Calu3 (cell line): ENCODE data around the gene STX18. TPM values are rescaled to one million over a fixed set of nuclear protein-coding genes. Genes with fewer than 3 reads are reported as not detected.

Source experiments
- BruUV-seq: library from RNA; stranded (reverse); fragments of 400-500 nt; replicated peaks from 2 replicates; lab custom pipeline; 2021; lab: Mats Ljungman, UMichigan
- CTCF ChIA-PET: fragments of 300-600 bp; sonication (Branson Sonifier 250); formaldehyde crosslinking; loops from one replicate; lab custom pipeline; 2022; ENCODE audit warnings: antibody characterized with exemption; lab: Charles Lee
- DNase-seq: peaks from one replicate; pipeline ENCODE4 v3.0.0; 2022
- H3K27ac Mint-ChIP-seq: one replicate; pipeline ENCODE4 v1.8.0; 2022; ENCODE audit warnings: mixed read lengths; ENCODE audit not compliant: unreplicated experiment
- H3K27me3 Mint-ChIP-seq: one replicate; pipeline ENCODE4 v1.8.0; 2022; ENCODE audit warnings: mixed read lengths; ENCODE audit not compliant: unreplicated experiment
- H3K36me3 Mint-ChIP-seq: one replicate; pipeline ENCODE4 v1.8.0; 2022; ENCODE audit warnings: mild to moderate bottlenecking, moderate library complexity, mixed read lengths; ENCODE audit not compliant: insufficient read depth, unreplicated experiment
- H3K4me1 Mint-ChIP-seq: one replicate; pipeline ENCODE4 v1.8.0; 2022; ENCODE audit warnings: mild to moderate bottlenecking, low read depth, mixed read lengths; ENCODE audit not compliant: unreplicated experiment
- H3K4me3 Mint-ChIP-seq: one replicate; pipeline ENCODE4 v1.8.0; 2022; ENCODE audit warnings: mild to moderate bottlenecking, low read depth, moderate library complexity, mixed read lengths; ENCODE audit not compliant: unreplicated experiment
- H3K9me3 Mint-ChIP-seq: one replicate; pipeline ENCODE4 v1.8.0; 2022; ENCODE audit warnings: low read depth, mixed read lengths; ENCODE audit not compliant: unreplicated experiment
- intact Hi-C: fragments of 100-400 bp; cut with micrococcal nuclease; formaldehyde crosslinking; loops from one replicate; pipeline ENCODE4 v1.10.0; 2022; ENCODE audit not compliant: unreplicated experiment
- total RNA-seq: library from RNA; stranded (reverse); gene quantifications from 2 replicates; pipeline ENCODE4 v1.2.3, GENCODE V29; 2022
- TF ChIP-seq, protein P1 (sequence below): fragments of 200-600 bp; IDR thresholded peaks from one replicate; pipeline ENCODE4 v1.8.0; 2022; ENCODE audit warnings: antibody characterized with exemption; ENCODE audit not compliant: unreplicated experiment

The STX18 gene
- total RNA-seq, 1 experiment from 2014 or later, result 27.3 TPM

DNA sequence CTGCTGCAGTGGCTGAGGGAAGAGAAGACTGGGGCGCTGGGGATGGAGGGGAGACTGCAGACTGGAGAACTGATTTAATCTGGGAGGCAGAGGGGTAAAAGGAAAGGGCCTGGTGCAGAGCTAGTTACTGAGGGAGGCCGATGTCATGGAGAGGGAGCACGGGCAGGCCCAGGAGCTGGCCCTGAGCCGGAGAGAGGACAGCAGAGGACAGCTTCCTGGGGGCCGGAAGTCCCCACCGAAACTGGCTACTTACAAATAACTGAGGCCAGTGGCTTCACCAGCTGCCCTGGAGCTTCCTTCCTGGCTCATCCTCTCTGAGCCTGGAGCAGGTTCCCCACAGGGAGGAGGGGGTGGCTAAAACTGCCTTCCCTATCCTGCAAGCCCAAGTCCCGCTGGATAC, 128.0 kb downstream of the STX18 start:
- TF ChIP-seq, protein P1, sequence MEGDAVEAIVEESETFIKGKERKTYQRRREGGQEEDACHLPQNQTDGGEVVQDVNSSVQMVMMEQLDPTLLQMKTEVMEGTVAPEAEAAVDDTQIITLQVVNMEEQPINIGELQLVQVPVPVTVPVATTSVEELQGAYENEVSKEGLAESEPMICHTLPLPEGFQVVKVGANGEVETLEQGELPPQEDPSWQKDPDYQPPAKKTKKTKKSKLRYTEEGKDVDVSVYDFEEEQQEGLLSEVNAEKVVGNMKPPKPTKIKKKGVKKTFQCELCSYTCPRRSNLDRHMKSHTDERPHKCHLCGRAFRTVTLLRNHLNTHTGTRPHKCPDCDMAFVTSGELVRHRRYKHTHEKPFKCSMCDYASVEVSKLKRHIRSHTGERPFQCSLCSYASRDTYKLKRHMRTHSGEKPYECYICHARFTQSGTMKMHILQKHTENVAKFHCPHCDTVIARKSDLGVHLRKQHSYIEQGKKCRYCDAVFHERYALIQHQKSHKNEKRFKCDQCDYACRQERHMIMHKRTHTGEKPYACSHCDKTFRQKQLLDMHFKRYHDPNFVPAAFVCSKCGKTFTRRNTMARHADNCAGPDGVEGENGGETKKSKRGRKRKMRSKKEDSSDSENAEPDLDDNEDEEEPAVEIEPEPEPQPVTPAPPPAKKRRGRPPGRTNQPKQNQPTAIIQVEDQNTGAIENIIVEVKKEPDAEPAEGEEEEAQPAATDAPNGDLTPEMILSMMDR, result no peak
- Mint-ChIP-seq H3K4me3 (no peak overlapping the region), H3K9me3 (peaks cover 3% of the 10 kb centered on the region), H3K27ac (no peak overlapping the region), H3K27me3 (peaks cover 9% of the 10 kb centered on the region), H3K4me1 (no peaks in the 10 kb centered on the region), H3K36me3 (no peaks in the 10 kb centered on the region)
- CTCF ChIA-PET, result no interaction called here
- intact Hi-C loops, result no loop called here
- no TSS peak for BruUV-seq
- no peak for DNase-seq

DNA sequence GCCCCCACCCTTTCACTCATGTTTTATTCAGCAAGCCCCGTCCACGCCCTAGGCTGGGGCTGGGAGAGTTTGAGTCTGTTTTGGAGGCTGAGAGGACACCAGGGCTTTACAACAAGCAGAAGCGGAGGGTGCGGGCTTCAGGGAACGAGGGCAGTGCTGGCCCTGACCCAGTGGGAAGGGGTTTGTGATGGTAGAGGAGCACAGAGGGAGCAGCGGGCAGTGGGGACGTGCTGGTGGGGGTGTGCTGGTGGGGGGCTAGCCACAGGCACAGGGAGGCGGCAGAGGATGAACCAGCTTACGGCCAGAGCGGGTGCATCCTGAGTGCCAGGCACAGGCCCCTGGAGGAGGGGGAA, 128.5 kb downstream of the STX18 start:
- no peaks in the 10 kb centered on the region for H3K36me3 Mint-ChIP-seq
- H3K4me3 Mint-ChIP-seq, result no peak overlapping the region
- TF ChIP-seq, protein P1, result no peak
- H3K27me3 Mint-ChIP-seq, result peaks cover 9% of the 10 kb centered on the region
- no TSS peak for BruUV-seq
- peaks cover 3% of the 10 kb centered on the region for H3K9me3 Mint-ChIP-seq
- H3K27ac Mint-ChIP-seq, result no peak overlapping the region
- CTCF ChIA-PET, result no interaction called here
- DNase-seq, result no peak
- intact Hi-C loops, result no loop called here
- no peaks in the 10 kb centered on the region for H3K4me1 Mint-ChIP-seq

DNA sequence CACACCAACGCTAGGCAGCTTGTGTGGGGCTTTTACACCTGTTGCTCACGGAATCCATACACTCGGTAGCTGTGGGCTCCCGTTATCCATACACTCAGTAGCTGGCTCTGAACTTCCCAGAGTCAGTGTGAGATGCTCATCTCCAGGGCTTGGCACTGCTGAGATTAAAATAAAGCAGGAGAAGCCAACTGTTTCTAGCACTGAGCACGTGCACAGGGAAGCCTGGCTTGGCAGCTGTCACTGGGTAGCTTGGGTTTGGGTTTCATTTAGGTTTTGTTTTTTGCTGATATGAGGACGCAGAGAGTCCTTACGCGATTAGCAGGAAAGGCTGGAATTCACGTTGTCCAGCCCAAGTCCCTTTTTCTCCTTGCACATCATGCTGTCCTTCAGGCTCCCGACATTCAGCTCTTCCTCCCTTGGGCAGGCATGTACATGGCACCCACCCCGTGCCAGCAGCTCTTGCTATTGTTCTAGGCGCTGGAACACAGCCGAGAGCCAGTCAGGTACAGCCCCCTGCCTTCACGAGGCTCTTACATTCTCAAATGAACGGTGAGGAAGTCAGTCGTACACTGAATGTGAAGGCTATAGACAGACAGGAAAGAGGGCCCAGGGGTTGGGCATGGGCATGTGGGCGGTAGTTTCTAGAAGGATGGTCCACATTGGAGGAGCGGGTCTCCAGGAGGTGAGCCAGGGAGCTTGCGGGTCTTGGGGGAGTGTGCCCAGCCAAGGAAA, 129.0 kb downstream of the STX18 start:
- no TSS peak for BruUV-seq
- Mint-ChIP-seq H3K36me3 (no peaks in the 10 kb centered on the region), H3K4me1 (no peaks in the 10 kb centered on the region), H3K27ac (no peak overlapping the region), H3K9me3 (peaks cover 3% of the 10 kb centered on the region), H3K27me3 (peaks cover 9% of the 10 kb centered on the region), H3K4me3 (no peak overlapping the region)
- CTCF ChIA-PET, result no interaction called here
- intact Hi-C loops, result no loop called here
- DNase-seq, result no peak
- TF ChIP-seq, protein P1, result no peak

DNA sequence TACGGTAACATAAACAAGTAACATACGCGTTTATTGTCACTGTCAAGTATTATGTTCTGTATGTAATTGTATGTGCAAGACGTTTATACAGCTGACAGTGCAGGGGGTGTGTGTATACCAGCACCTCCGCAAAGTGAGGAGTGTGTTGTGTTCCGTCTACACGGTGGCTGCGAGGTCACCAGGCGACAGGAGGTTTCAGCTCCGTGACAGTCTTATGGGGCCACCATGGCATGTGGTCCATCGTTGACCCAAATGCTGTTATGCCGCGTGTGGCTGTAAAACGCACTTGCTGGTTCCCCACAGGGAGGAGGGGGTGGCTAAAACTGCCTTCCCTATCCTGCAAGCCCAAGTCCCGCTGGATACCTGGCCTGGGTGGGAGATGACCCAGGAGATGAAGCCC, 129.9 kb downstream of the STX18 start:
- CTCF ChIA-PET, result no interaction called here
- no TSS peak for BruUV-seq
- intact Hi-C loops, result no loop called here
- no peaks in the 10 kb centered on the region for H3K4me1 Mint-ChIP-seq
- no peak overlapping the region for H3K27ac Mint-ChIP-seq
- peaks cover 17% of the 10 kb centered on the region for H3K27me3 Mint-ChIP-seq
- H3K9me3 Mint-ChIP-seq, result peaks cover 3% of the 10 kb centered on the region
- H3K36me3 Mint-ChIP-seq, result peaks cover 3% of the 10 kb centered on the region
- TF ChIP-seq, protein P1, result no peak
- no peak overlapping the region for H3K4me3 Mint-ChIP-seq
- DNase-seq, result no peak
